Activated CD8-positive, alpha-beta memory T cell treated with anti-CD3 and anti-CD28 coated beads, Interleukin-2, amount 50 U/mL, for 24 hours (primary cell): ENCODE results near the gene AGBL2.
"Not testable (repeated sequence)": the region's sequence is repeated elsewhere in the genome, so short reads cannot be mapped to it uniquely, and the experiment has no call there.

Source experiments
- DNase-seq: peaks from one replicate; pipeline ENCODE4 v3.0.0-alpha.2; 2020; ENCODE audit errors: extremely low read depth

AGBL2 gene

GRCh38 chr11:47715082-47715669 lies at the start of gene AGBL2:
TSS of gene AGBL2 (minus strand) at chr11:47715369. CDS start at chr11:47714650, 719 bp downstream.
- DNase-seq = peak; percentile 63

GRCh38 chr11:47759291-47759690 lies 44.1 kb upstream of the AGBL2 start:
- not testable (repeated sequence) for DNase-seq

- DNase-seq = no peak
Measured at GRCh38 chr11:47756208-47756607, 41.0 kb upstream of the AGBL2 start.

GRCh38 chr11:47750725-47751124 lies 35.6 kb upstream of the AGBL2 start:
- DNase-seq = no peak

- not testable (repeated sequence) for DNase-seq
Measured at GRCh38 chr11:47742494-47742893, 27.3 kb upstream of the AGBL2 start.

GRCh38 chr11:47737817-47738216 lies 22.6 kb upstream of the AGBL2 start:
- DNase-seq = not testable (repeated sequence)

GRCh38 chr11:47732271-47732670 lies 17.1 kb upstream of the AGBL2 start:
- DNase-seq = no peak

GRCh38 chr11:47731475-47731874 lies 16.3 kb upstream of the AGBL2 start:
- no peak for DNase-seq

GRCh38 chr11:47726878-47727514 lies 11.8 kb upstream of the AGBL2 start:
- DNase-seq = no peak

GRCh38 chr11:47726118-47726442 lies 10.9 kb upstream of the AGBL2 start:
- DNase-seq = no peak

- no peak for DNase-seq
Measured at GRCh38 chr11:47725442-47726117, 10.4 kb upstream of the AGBL2 start.

GRCh38 chr11:47724041-47724729 lies 9.0 kb upstream of the AGBL2 start:
- no peak for DNase-seq

- DNase-seq = no peak
Measured at GRCh38 chr11:47723041-47723440, 7.9 kb upstream of the AGBL2 start.

GRCh38 chr11:47720651-47721050 lies 5.5 kb upstream of the AGBL2 start:
- no peak for DNase-seq

- DNase-seq = no peak
Measured at GRCh38 chr11:47716692-47717091, 1.5 kb upstream of the AGBL2 start.

- no peak for DNase-seq
Measured at GRCh38 chr11:47714554-47715081, 551 bp downstream of the AGBL2 start.

- DNase-seq = no peak
Measured at GRCh38 chr11:47711816-47712215, 3.4 kb downstream of the AGBL2 start.

GRCh38 chr11:47711225-47711624 lies 3.9 kb downstream of the AGBL2 start:
- no peak for DNase-seq

GRCh38 chr11:47707275-47707786 lies 7.8 kb downstream of the AGBL2 start:
- DNase-seq = not testable (repeated sequence)

GRCh38 chr11:47705721-47706120 lies 9.4 kb downstream of the AGBL2 start:
- DNase-seq = no peak

- no peak for DNase-seq
Measured at GRCh38 chr11:47691979-47692378, 23.2 kb downstream of the AGBL2 start.

GRCh38 chr11:47689480-47689879 lies 25.7 kb downstream of the AGBL2 start:
- DNase-seq = no peak
